ENCODE data around the gene TMEM119.

The TMEM119 gene

GRCh38 chr12:108563804-108564151, 34.1 kb downstream of the TMEM119 start:
- peaks cover 53% of the 10 kb centered on the region for H3K36me3 ChIP-seq (ENCODE audit: low read depth)

DNA sequence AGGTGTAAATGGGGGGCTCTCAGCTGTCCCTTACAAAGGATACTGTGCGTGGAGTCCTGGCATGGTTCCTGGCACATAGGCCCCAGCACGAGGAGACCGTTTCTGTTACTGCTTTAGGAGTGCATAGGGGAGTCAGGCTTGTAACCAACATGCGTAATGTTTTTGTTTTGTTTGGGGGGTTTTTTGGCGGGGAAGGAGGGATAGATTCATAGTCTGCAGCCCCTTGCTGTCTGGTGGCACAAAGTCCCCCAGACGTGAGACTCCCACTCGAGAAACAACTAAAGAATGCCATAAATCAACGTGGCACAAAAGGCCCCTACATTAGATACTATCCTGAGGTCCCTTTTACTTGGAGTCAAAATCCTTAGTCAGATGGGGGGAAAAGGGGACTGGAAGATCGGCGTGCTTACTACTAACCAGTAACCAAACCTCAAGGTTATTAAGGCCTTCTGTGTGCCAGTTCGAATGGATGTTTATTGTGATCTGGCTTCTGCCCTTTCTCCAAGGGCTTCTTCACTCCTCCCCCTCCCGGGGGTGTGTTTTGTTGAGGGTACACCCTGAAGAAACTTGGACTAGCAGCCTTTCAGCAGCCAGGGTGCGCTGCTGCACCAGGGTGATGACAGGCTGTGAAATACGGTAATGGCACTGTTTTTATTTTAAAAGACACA, 34.6 kb downstream of the TMEM119 start:
- peaks cover 6% of the 10 kb centered on the region for H3K4me1 ChIP-seq (ENCODE audit: insufficient read depth, poor library complexity, severe bottlenecking)
- H3K27ac ChIP-seq (ENCODE audit: poor library complexity, severe bottlenecking) = peak overlapping the region; percentile 76
- H3K27me3 ChIP-seq (ENCODE audit: insufficient read depth, poor library complexity, severe bottlenecking) = no peaks in the 10 kb centered on the region
- ATAC-seq (ENCODE audit: low read depth) (peak; percentile 64), DNase-seq (ENCODE audit: low spot score) (peak; percentile 85)
- peaks cover 51% of the 10 kb centered on the region for H3K36me3 ChIP-seq (ENCODE audit: low read depth)
- H3K4me3 ChIP-seq (ENCODE audit: severe bottlenecking) = peak overlapping the region; percentile 78
- peak; percentile 93 for TF ChIP-seq CTCF (IDR thresholded peaks at IDR 0.05; ENCODE audit: poor library complexity, severe bottlenecking)
- no peaks in the 10 kb centered on the region for H3K9me3 ChIP-seq (ENCODE audit: severe bottlenecking)

More at GRCh38 chr12:108563804-108564151, 34.1 kb downstream of the TMEM119 start:
- Histone ChIP-seq H3K27ac (ENCODE audit: poor library complexity, severe bottlenecking) (peak overlapping the region; percentile 76), H3K27me3 (ENCODE audit: insufficient read depth, poor library complexity, severe bottlenecking) (no peaks in the 10 kb centered on the region), H3K4me1 (ENCODE audit: insufficient read depth, poor library complexity, severe bottlenecking) (peaks cover 6% of the 10 kb centered on the region), H3K9me3 (ENCODE audit: severe bottlenecking) (no peaks in the 10 kb centered on the region), H3K4me3 (ENCODE audit: severe bottlenecking) (peak overlapping the region; percentile 78)
- ATAC-seq (ENCODE audit: low read depth) (no peak), DNase-seq (ENCODE audit: low spot score) (no peak)
- TF ChIP-seq CTCF (IDR thresholded peaks at IDR 0.05; ENCODE audit: poor library complexity, severe bottlenecking) = peak; percentile 70

DNA sequence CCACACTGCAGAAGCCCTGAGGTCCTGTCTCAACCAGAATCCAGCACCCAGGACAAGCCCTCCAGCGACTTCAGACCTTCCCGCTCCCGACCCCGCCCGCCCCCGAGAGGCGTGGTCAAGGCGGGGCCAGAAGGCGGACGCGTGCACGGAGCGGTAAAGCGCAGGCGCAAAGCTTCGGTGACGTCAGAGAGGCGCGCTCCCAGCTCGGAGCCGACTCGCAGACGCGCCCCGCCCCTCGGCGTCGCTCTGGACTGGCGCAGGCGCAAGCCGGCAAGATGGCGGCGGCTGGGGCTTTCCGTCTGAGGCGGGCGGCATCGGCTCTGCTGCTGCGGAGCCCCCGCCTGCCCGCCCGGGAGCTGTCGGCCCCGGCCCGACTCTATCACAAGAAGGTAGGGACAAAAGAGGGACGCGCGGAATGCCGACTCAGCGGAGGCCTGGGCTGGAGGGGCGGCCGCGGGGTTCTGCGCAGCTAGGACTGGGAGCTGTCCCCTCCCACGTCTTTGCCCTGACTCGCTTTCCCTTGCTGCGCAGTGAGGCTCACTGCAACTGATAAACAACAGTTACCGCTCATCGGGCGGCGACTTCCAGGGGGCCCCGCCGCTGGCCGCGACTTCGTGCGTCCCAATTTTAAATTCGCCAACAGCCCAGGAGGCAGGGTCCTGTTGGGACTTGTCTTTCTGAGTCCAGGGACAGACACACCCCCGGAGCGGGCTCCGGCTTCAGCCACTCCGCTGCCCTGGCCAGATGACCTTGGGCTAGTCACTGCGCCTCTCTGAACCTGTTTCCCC, 35.3 kb downstream of the TMEM119 start, which contains the start of gene ISCU:
ISCU (plus strand) TSS at position 249 of the 788 bp plus-strand sequence; CDS start at position 276, 27 bp downstream.
- H3K4me1 ChIP-seq (ENCODE audit: insufficient read depth, poor library complexity, severe bottlenecking) = peaks cover 6% of the 10 kb centered on the region
- ATAC-seq (ENCODE audit: low read depth) = peak; percentile 67
- H3K36me3 ChIP-seq (ENCODE audit: low read depth) = peaks cover 51% of the 10 kb centered on the region
- H3K9me3 ChIP-seq (ENCODE audit: severe bottlenecking) = no peaks in the 10 kb centered on the region
- H3K27ac ChIP-seq (ENCODE audit: poor library complexity, severe bottlenecking) = peak within 1 kb of the TSS; percentile 76
- H3K4me3 ChIP-seq (ENCODE audit: severe bottlenecking) = peak within 1 kb of the TSS; percentile 78
- no peak for TF ChIP-seq CTCF (IDR thresholded peaks at IDR 0.05; ENCODE audit: poor library complexity, severe bottlenecking)
- no peaks in the 10 kb centered on the region for H3K27me3 ChIP-seq (ENCODE audit: insufficient read depth, poor library complexity, severe bottlenecking)
- DNase-seq (ENCODE audit: low spot score) = peak; percentile 94

GRCh38 chr12:108561852-108562347, 36.0 kb downstream of the TMEM119 start:
- TF ChIP-seq CTCF (IDR thresholded peaks at IDR 0.05; ENCODE audit: poor library complexity, severe bottlenecking) = no peak
- no peak for DNase-seq (ENCODE audit: low spot score)
- H3K9me3 ChIP-seq (ENCODE audit: severe bottlenecking) = no peaks in the 10 kb centered on the region
- H3K27me3 ChIP-seq (ENCODE audit: insufficient read depth, poor library complexity, severe bottlenecking) = no peaks in the 10 kb centered on the region
- peak overlapping the region; percentile 78 for H3K4me3 ChIP-seq (ENCODE audit: severe bottlenecking)
- peaks cover 48% of the 10 kb centered on the region for H3K36me3 ChIP-seq (ENCODE audit: low read depth)
- peaks cover 6% of the 10 kb centered on the region for H3K4me1 ChIP-seq (ENCODE audit: insufficient read depth, poor library complexity, severe bottlenecking)
- no peak for ATAC-seq (ENCODE audit: low read depth)
- peak overlapping the region; percentile 76 for H3K27ac ChIP-seq (ENCODE audit: poor library complexity, severe bottlenecking)
